ENCODE results near the gene FHIT.

FHIT gene

GRCh38 chr3:61158216-61158615 lies 93.0 kb downstream of the FHIT start:
- no peak for TF ChIP-seq CTCF (IDR thresholded peaks at IDR 0.05)
- Histone ChIP-seq H3K4me1 (ENCODE audit: control insufficient read depth in 1 of 2, insufficient read depth in 1 of 2, low read depth in 1 of 2, low read length in 1 of 2) (no peaks in the 10 kb centered on the region), H3K27ac (no peak overlapping the region), H3K4me3 (ENCODE audit: low read depth in 1 of 2, low read length in 1 of 2) (no peak overlapping the region), H3K9me3 (no peaks in the 10 kb centered on the region), H3K27me3 (no peaks in the 10 kb centered on the region), H3K36me3 (no peaks in the 10 kb centered on the region)

DNA sequence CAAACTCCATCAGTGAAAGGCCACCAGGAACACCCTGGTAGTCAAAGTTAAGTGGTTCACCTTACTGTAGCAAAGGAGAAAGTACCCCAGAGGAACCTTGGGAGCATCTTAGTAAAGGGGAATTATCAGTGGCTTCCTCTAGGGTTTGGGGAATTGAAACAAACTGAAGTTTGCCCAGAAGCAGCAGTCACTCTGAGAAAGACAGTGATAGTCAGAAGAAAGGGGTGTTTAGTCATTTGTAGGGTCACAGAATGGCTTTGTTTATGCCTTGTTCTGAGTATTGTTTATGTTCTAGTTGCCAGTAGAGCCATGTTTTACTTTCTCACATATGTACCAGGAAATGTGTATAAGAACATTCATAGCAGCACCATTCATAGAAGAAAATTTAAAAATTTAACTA lies 93.8 kb downstream of the FHIT start:
- TF ChIP-seq CTCF (IDR thresholded peaks at IDR 0.05) = no peak
- H3K27me3 ChIP-seq = no peaks in the 10 kb centered on the region

DNA sequence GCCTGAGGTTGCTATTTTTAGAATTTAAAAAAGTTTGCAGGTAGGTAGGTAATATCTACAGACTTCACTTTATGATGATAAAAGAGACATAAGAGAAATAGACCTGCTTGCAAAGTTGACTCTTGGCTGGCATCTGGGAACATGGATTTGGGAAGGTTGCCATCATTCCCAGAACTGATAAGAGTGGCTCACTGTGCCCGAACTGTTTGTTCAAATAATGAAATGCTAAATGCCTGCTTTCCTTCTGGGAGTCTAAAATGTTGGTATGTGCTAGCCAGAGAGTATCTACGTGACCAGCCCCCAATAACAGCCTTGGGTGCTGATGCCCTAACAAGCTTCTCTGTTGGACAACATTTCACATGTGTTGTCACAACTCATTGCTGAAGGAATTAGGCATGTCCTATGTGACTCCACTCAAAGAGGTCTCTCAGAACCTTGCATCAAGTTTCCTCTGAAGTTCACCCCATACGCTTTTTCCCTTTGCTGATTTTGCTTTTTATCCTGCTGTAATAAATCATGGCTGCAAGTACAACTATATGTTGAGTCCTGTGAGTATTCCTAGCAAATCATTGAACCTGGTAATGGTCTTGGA lies 95.5 kb downstream of the FHIT start:
- no peaks in the 10 kb centered on the region for H3K36me3 ChIP-seq
- TF ChIP-seq CTCF (IDR thresholded peaks at IDR 0.05) = no peak
- no peak overlapping the region for H3K27ac ChIP-seq
- no peaks in the 10 kb centered on the region for H3K27me3 ChIP-seq
- H3K4me1 ChIP-seq (ENCODE audit: control insufficient read depth in 1 of 2, insufficient read depth in 1 of 2, low read depth in 1 of 2, low read length in 1 of 2) = no peaks in the 10 kb centered on the region
- H3K9me3 ChIP-seq = no peaks in the 10 kb centered on the region
- no peak overlapping the region for H3K4me3 ChIP-seq (ENCODE audit: low read depth in 1 of 2, low read length in 1 of 2)

More for the DNA sequence above, 93.8 kb downstream of the FHIT start:
- Histone ChIP-seq H3K9me3 (no peaks in the 10 kb centered on the region), H3K4me3 (ENCODE audit: low read depth in 1 of 2, low read length in 1 of 2) (no peak overlapping the region), H3K27ac (no peak overlapping the region), H3K4me1 (ENCODE audit: control insufficient read depth in 1 of 2, insufficient read depth in 1 of 2, low read depth in 1 of 2, low read length in 1 of 2) (no peaks in the 10 kb centered on the region), H3K36me3 (no peaks in the 10 kb centered on the region)

DNA sequence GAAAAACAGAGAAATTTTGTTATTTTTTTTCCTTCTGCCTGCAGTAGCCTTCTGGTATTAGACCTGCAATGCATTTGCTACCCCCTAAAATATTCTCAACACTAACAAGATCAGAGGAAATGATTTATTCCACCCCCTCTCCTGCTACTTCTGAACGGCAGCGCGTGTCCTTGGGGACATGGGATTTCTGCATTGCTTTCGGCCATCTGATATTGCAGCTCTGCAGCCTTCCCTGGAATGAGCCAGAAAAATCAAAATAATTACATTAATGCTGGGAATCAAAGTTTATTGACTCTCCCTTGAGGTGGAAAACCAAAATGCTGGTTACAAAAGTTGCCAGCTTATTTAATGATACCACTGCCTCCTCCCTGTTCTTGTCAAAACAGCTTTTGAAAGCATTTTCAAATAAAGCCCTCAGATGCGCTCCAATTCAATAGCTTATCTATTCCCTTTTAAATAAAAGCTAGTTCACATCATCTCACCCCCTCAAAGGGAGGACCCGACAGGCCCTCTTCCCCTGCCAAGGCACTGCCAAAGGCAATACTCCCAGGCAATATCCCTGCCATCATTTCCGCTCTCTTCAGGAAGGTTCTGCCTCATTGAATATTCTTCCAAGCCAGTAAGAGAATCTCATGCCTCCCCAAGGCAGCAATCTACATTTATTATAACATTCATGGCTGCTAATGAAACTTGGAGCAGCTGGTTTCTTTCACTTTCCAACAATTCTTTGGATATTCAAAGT lies 96.6 kb downstream of the FHIT start:
- Histone ChIP-seq H3K27me3 (no peaks in the 10 kb centered on the region), H3K4me1 (ENCODE audit: control insufficient read depth in 1 of 2, insufficient read depth in 1 of 2, low read depth in 1 of 2, low read length in 1 of 2) (no peaks in the 10 kb centered on the region), H3K9me3 (no peaks in the 10 kb centered on the region), H3K27ac (no peak overlapping the region), H3K4me3 (ENCODE audit: low read depth in 1 of 2, low read length in 1 of 2) (no peak overlapping the region), H3K36me3 (no peaks in the 10 kb centered on the region)
- no peak for TF ChIP-seq CTCF (IDR thresholded peaks at IDR 0.05)

DNA sequence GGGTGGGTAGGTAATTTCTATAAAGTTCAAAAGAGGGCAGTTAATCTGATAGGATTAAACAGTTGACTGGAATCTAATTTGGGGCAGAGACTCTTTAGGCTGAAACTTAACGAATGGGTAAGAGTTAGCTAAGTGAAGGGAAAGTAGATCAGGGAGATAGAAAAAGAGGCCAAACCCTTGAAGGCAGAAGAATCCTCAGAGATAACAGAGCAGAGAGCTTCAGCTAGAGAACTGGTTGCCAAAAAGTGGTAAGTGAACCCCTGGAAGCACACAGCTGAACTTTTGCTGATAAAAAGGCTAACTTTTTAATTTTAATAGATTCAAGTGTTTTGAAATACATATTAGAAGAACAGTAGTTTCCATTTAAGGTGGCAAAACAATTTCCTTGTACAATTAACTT lies 99.2 kb downstream of the FHIT start:
- Histone ChIP-seq H3K4me3 (ENCODE audit: low read depth in 1 of 2, low read length in 1 of 2) (no peak overlapping the region), H3K27me3 (no peaks in the 10 kb centered on the region), H3K9me3 (no peaks in the 10 kb centered on the region), H3K27ac (no peak overlapping the region), H3K36me3 (no peaks in the 10 kb centered on the region), H3K4me1 (ENCODE audit: control insufficient read depth in 1 of 2, insufficient read depth in 1 of 2, low read depth in 1 of 2, low read length in 1 of 2) (no peaks in the 10 kb centered on the region)
- no peak for TF ChIP-seq CTCF (IDR thresholded peaks at IDR 0.05)

Measured in neutrophil (primary cell).